ENCODE measurements around the gene WSCD2.

GRCh38 chr12:108093209-108093608 is 35.9 kb upstream of the WSCD2 start:
- TF ChIP-seq POLR2AphosphoS5 (IDR thresholded peaks at IDR 0.05) (no peak), CTCF (IDR thresholded peaks at IDR 0.05) (no peak), POLR2A (IDR thresholded peaks at IDR 0.05) (no peak), EP300 (IDR thresholded peaks at IDR 0.05) (no peak)
